ENCODE data around the gene CEP20.
"Not testable (repeated sequence)": the region's sequence is repeated elsewhere in the genome, so short reads cannot be mapped to it uniquely, and the experiment has no call there.

Gene CEP20

DNA sequence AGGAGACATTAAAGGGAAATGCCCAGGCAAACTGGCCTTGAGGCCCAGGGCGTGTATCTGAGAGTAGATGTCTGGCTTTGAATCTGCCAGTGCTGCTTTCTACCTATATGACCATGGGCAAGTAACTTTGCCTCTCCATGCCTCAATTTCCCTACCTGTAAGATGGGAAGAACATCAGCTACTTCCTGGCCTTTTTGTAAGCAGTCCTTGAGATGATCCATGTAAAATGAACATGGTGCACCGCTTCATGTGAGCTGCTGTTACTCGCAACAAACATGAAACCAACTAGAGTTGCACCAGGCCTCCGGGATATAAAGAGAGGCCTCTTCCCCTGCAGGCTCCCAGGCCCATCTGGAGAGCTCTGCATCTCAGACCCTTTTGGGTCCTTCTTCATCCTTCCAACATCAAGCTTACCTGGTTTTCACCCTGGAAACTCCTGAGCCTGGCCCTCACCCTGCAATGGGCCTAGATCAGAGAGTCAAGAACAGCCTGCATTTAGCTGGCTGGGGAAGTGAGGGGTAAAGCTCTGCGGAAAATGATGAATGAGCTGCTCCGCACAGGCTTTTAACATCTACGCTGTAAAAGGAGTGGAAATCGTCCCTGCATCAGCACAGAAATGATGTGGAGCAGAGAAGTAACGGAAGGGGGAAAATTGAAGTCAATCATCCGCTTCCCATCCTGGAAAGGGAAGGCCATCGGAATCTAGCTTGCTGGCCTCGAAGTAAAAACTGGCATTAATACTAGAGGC, 29.3 kb downstream of the CEP20 start:
- no peak for DNase-seq (ENCODE audit: low spot score)

DNA sequence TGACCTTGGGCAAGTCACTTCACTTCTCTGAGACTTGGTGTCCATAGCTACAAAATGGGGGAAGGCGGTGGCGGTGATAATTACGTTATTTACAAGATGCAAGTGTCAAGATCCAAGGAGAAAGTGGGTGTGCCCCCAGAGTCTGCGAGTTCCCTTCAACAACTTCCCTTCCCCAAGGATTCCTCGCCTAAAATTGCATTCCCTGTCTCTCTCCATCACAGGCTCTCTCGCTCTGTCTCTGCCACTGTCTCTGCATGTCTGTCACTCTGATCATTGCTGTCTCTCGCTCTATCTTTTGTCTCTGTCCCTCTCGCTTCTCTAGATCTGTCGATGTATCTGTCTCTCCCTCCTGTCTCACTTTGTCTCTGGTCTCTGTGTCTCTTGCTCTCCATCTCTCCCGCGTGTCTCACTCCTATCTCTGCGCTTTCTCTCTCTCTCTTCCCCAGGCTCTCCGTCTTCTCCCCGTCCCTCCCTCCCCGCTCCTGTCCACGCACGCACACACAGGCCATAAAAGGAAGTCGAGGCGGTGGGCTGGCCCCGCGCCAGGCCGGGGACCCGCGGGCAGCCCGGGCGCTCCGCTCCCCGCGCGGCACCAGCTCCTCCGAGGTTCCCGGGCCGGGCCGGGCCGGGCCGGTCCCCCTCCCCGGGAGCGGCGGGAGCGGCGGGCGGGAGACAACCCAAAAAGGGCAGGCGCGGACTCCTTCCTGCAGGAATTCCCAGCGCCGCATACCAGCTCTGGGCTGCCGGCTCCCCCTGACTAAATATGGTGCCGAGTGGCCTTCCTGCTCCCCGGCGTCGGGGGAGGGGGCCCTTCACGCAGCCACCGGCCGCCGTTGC, 30.5 kb downstream of the CEP20 start:
- DNase-seq (ENCODE audit: low spot score), result no peak

DNA sequence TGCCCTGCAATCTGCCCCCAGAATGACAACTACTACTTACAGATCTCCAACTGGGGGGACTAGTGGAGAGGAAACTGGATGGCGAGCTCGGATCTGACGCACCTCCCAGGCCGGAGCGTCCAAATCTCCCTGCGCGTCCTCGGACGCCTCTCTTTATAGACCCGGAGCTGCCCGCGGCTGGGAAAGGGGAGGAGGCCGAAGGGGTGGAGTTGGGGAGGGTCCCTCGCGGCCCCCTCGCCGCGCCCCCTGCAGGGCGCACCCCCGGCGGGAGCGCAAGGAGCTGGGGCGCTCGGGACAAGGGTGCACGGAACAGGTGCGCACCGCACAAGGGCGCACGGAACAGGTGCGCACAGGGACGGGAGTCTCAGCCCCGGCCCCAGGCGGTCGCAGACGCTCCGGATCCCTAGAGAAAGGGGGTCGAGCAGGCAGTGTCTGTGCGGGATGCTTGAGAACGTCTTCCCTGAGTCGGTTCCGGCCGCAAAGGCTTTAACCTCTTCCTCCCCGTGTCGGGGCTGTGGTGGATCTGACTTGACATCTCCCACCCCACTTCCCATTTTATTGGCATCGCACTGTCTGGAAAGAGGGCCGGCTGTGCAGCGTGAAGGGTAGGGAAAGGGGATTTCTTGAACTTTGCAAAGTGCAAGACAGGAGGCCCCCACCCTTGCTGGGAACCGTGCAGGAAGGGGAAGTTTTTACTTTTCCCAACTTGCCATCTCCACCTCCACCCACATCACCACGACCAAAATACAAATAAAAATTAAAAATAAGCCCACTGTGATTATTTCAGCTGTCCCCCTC, 31.3 kb downstream of the CEP20 start, which contains the start of gene MYH11:
Gene MYH11 (minus strand): TSS at position 128 of the 798 bp plus-strand sequence. CDS start 18,776 bp downstream, outside the sequence.
- DNase-seq (ENCODE audit: low spot score), result no peak

DNA sequence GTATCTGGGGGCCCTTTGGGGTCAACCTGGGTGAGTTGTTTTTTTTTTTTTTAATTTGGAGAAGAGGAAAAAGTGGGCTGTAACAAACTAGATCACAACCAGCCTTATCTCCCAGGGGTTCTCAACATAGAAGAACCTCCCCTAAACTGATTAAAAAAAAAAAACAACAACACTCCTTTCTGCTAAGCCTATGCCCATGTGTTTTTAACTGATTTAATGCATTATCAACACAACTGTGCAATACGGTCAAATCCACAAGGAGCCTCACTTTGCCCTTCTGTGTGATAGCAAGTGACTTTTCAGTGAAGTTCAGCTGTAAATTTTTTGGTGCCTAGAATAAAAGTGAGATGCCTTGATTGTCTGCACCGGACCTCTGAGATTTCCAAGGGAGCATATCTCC, 32.2 kb downstream of the CEP20 start:
- no peak for DNase-seq (ENCODE audit: low spot score)

DNA sequence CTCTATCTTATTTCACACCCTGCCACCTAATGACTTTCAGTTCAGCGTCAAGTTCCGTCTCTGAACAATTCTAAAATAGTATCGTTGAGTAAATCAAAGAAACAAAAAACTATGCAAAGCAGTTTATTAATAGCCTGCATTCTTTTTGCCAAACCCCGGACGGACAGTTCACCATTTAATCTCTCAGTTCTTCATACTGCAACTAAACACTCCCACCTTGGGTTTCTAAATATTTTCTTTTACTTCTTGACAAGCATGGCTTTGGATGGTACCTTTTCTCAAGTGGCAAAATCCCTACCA, 32.7 kb downstream of the CEP20 start:
- no peak for DNase-seq (ENCODE audit: low spot score)

DNA sequence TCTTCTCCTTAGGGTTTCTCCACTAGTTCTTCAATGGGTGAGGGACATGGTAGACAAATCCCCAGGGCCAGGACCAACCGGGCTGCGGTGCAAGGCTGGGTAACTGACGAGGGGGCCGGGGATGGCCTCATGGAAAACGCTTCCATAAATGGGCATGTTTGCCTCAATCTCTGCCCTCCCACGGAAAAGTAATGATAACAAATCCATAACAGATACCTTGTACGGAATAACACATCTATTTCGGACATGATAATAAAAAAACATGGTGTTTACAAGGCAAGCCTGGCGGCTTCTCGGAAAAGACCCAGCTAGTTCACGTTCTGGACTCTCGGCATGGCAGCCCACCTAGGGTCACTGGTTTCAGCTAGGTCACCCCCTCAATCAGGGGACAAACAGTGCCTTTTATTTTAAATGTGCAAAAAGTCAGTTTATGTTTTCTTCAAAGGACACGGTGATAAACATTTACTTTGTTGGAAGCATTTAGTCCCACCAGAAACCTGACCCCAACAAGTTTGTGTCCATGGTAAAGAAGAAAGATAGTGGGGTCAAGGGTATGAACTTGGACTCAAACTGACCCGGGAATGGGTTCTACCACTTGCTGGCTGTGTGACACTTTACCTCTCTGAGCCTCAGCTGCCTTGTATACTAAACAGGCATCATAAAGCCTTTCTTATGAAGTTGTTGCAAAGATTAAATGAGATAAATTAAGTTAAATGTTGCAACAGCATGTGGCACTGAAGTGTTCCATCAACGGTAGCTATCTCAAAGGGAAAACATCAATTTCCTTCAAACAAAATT, 33.3 kb downstream of the CEP20 start:
- DNase-seq (ENCODE audit: low spot score), result no peak

DNA sequence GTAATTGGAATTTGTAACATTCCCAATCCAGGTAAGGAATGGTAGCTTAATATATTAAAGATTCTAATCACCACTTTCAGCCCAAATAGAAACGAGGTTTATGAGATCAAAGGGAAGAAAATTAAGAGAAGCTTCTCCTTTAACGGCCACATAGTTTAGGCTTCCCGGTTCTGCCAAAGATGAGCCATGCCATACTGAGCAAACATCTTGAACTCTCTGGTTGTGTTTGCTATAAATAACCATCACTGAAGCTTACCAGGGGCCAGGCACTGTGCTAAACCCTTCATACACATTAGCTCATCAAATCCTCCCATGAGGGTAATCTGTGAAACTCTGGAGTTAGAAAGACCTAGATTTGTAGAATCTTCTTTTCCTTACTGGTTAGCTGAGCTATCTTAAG, 34.3 kb downstream of the CEP20 start:
- no peak for DNase-seq (ENCODE audit: low spot score)

DNA sequence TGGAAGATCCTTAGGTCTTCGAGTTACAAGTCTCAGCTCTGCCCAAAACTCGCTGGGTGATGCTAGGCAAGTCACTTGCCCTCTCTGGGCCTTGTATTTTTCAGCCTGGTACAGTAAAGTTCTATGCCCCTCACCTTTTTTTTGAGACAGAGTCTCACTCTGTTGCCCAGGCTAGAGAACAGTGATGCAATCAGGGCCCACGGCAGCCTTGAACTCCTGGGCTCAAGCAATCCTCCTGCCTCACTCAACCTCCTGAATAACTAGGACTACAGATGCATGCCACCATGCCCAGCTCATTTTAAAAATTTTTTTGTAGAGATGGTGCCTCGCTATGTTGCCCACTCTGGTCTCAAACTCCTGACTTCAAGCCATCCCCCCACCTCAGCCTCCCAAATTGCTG, 35.4 kb downstream of the CEP20 start:
- DNase-seq (ENCODE audit: low spot score), result no peak

DNA sequence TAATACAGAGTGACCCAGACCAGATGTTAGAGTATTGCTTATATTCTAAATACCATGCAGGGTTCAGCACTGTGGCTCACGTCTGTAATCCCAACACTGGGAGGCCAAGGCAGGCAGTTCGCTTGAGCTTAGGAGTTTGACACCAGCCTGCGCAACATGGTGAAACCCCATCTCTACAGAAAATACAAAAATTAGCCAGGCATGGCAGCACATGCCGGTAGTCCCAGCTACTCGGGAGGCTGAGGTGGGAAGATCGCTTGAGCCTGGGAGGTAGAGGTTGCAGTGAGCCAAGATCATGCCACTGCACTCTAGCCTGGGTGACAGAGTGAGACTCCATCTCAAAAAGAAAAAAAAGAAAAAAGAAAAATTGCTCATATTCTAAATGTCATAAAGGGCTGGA, 37.8 kb downstream of the CEP20 start:
- DNase-seq (ENCODE audit: low spot score), result not testable (repeated sequence)

DNA sequence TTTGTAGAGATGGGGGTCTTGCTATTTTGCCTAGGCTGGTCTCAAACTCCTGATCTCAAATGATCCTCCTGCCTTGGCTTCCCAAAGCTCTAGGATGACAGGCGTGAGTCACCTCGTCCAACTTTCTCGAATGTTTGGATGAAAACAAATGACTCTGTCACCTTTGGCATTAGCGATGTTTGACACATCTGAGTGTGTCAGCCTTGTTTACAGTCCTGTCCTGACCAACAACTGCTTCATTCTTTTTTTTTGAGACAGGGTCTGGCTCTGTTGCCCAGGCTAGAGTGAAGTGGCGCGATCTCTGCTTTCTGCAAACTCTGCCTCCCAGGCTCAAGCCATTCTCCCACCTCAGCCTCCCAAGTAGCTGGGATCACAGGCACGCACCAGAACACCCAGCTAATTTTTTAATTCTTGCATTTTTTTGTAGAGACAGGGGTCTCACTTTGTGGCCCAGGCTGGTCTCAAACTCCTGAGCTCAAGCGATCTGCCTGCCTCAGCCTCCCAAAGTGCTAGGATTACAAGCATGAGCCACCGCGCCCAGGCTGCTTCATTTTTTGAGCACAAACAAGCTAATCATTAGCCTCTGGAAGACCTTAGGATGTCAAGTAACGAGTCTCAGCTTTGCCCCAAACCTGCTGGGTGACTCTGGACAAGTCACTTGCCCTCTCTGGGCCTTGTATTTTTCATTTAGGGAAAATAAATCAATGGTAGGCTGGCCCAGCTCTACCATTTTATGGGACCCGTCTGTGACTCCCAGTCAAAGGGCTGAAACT, 39.0 kb downstream of the CEP20 start:
- DNase-seq (ENCODE audit: low spot score), result no peak

DNA sequence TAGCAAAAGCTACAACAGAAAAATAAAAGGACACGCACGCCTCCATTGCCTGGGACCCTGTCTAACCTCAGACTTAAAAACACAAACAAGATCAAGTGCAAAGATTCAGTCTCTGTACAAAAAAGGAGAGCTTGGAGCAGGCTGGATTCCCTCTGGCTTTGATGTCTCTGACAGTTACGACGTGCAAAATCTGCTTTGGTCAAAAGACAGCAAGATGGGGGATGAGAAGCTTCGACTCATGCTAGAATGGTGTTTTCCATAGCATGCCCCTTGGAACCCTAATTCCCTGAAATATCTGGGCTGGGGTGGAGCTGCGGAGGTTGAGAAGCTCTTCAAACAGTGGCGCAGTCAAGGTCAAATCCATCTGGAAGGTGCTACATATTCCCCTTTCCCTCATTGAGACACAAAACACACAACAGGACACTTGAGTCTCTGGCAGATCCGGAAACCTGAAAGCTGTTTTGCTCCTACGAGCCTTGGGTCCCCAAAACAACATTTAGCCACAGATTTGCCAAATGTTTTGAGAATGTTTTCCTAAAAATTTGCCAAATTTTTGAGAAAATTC, 40.7 kb downstream of the CEP20 start:
- no peak for DNase-seq (ENCODE audit: low spot score)

DNA sequence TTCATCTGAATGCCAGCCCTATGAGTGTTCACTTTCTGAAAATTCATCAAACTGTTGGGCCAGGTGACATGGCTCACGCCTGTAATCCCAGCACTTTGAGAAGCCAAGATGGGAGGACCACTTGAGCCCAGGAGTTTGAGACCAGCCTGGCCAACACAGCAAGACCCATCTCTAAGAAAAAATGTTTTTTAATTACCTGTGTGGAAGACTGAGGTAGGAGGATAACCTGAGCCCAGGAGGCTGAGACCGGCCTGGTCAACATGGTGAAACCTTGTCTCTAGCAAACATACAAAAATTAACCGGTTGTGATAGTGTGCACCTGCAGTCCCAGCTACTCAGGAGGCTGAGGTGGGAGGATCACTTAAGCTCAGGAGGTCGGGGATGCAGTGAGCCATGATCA, 41.9 kb downstream of the CEP20 start:
- DNase-seq (ENCODE audit: low spot score), result no peak

DNA sequence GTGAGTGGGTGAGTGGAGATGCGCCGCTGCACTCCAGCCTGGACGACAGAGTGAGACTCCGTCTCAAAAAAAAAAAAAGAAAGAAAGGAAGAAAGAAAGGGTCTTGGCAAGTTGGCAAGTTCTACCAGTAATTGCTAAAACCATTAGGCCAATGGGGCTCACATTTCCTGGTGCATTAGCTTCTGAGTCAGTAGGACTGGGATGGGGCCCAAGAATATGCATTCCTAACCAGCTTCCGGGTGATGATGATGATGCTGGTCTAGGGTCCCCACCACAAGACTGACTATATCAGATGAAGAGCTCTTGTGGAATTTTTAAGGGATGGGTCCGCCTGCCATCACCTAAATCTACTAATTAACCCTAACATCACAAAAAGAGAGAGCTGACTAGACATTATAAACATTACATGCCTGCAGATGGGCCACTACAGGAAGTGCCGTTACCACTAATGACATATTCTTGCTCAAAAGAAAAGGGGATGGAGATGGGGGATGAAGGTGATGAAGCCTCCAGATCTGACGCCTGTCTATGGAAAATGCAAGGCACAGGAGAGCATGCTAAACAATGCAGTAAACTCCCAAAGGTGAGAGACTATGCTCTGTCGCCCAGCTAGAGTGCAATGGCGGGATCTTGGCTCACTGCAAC, 44.6 kb downstream of the CEP20 start:
- no peak for DNase-seq (ENCODE audit: low spot score)

DNA sequence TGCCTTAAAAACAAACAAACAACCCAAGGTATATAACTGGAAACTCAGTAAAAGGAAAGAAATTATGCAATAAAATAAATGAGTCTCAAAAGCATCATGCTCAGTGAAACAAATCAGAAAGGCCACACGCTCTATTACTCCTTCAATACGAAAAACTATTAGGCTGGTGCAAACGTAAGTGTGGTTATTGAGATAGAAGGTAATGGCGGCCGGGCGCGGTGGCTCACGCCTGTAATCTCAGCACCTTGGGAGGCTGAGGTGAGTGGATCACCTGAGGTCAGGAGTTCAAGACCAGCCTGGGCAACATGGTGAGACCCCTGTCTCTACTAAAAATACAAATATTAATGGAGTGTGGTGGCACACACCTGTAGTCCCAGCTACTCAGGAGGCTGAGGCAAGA, 49.2 kb downstream of the CEP20 start:
- DNase-seq (ENCODE audit: low spot score), result not testable (repeated sequence)

DNA sequence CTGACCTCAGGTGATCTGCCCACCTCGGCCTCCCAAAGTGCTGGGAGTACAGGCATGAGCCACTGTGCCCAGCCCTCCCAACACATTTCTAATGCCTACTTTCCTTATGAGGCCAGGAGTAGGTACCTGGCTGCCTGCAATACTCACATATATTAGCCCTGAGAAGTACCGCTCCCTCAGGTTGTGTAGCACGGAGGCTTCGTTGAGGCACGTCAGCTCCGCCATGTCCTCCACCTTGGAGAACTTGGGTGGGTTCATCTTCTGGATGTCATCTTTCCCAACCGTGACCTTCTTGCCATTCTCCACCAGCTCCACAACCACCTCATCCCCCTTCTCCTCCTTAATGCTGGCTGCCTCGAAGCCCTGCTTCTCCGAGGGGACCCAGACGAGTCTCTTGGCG, 50.6 kb downstream of the CEP20 start:
- DNase-seq (ENCODE audit: low spot score), result no peak

DNA sequence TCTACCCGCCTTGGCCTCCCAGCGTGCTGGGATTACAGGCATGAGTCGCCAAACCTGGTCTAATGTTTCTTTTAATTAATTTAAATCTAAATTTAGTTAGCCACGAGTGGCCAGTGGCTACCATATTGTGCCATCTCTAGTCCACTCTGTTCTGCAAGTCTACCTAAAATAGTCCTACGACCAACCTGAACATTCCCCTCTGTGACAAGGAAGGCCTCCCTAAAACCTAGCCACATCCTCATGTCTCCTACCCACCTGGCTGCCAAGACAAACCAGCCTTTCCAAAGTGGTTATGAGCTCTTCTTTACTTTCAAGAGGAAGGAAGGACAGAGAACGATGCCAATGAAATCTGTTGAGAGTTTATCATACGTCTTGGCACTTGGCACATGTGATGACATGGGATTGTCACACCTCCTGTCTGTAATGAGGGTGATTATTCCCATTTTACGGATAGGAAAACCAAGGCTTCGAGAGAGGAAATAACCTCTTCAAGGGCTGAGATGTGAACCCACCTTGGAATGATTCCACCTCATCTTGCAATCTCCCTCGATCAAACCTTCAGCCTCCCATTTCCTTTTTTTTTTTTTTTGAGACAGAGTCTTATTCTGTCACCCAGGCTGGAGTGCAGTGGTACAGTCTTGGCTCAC, 51.3 kb downstream of the CEP20 start:
- DNase-seq (ENCODE audit: low spot score), result no peak

DNA sequence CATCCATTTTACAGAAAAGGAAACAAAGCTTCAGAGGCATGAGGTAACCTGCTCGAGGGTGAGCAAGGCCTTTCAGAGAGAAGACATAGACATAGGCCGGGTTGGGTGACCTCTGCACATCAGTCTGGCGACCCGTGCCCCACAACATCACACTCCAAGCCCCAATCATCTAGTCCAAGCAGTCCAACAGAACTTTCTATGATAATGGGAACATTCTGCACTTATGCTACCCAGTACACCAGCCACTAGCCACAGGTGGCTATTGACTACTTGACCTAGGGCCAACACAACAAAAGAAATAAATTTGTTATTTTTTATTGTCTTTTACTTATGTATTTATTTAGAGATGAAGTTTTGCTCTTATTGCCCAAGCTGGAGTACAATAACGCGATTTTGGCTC, 52.3 kb downstream of the CEP20 start:
- no peak for DNase-seq (ENCODE audit: low spot score)

DNA sequence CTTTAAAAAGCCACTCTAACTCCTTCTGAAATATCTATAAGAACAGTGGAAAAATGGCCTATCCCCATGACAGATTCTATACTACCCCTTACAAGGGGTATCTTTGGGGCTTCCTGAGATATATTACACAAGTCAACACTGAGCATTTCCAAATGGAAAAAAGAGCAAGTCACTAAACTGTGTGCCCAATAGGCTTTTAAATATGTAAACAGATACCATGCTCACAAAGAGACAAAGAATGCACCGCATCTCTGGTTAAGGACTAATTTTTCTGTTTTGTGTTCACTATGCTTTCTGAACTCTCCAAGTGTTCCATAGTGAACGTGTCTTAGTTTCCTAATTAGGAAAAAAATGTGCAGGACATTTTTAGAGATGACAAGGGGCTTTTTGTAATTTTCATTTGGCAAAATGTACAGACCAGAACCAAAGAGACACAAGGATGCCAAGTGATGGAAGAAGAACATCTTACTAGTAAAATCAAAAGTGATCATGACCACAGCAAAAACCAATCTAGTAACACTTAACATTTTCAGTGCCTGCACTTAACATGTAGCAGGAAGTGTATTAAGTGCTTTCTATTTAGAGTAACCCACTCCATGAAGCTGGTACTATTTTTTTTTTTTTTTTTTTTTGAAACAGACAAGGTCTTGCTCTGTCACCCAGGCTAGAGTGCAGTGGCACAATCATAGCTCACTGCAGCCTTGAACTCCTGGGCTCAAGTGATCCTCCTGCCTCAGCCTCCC, 53.1 kb downstream of the CEP20 start:
- DNase-seq (ENCODE audit: low spot score), result no peak

DNA sequence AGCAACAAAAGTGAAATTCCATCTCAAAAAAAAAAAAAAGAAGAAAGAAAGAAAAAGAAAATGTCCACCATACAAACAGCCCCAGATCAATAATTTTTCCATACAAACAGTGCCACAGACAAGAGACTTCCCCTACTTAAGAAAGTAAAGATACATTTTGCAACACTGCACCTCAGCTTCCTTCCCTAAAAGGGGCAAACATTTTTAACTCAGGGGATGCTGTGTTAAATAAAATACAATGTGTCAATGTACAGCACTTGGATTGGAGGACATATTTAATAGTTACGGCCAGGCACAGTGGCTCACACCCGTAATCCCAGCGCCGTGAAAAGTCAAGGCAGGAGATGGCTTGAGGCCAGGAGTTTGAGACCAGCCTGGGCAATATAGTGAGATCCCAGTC, 53.9 kb downstream of the CEP20 start:
- no peak for DNase-seq (ENCODE audit: low spot score)
